Liver (tissue), 9 donors: Measurements from ENCODE around the gene PPM1L. TPM values are rescaled to one million over a fixed set of nuclear protein-coding genes. Genes with fewer than 3 reads are reported as not detected.

Experiments used
- DNase-seq: peaks from one replicate; pipeline ENCODE4 v3.0.0-alpha.2; 2017; ENCODE audit warnings: low spot score
- H3K27ac ChIP-seq, 2 donors: one replicate each; pipeline ENCODE4 v1.7.0; 2013; ENCODE audit warnings: inconsistent platforms in 2 of 2, low read length in 2 of 2, control low read depth in 1 of 2, low read depth in 1 of 2, mild to moderate bottlenecking in 1 of 2
- H3K27me3 ChIP-seq, 4 donors: one replicate each; pipeline versions ENCODE4 v1.6.1 to v1.7.0; 2013; ENCODE audit warnings: low read length in 3 of 4, inconsistent platforms in 1 of 4, mild to moderate bottlenecking in 1 of 4, moderate library complexity in 1 of 4; ENCODE audit not compliant: control insufficient read depth in 4 of 4, insufficient read depth in 4 of 4
- H3K36me3 ChIP-seq, 4 donors: one replicate each; pipeline versions ENCODE4 v1.6.1 to v1.7.0; 2013; ENCODE audit warnings: low read length in 3 of 4, mild to moderate bottlenecking in 3 of 4, low read depth in 1 of 4, moderate library complexity in 1 of 4; ENCODE audit not compliant: control insufficient read depth in 4 of 4, insufficient read depth in 3 of 4
- H3K4me1 ChIP-seq, 4 donors: one replicate each; pipeline versions ENCODE4 v1.6.1 to v1.7.0; 2013; ENCODE audit warnings: low read length in 3 of 4, mild to moderate bottlenecking in 3 of 4, moderate library complexity in 1 of 4; ENCODE audit not compliant: control insufficient read depth in 4 of 4, insufficient read depth in 4 of 4
- H3K4me3 ChIP-seq, 3 donors: one replicate each; pipeline versions ENCODE4 v1.6.1 to v1.7.0; 2013; ENCODE audit warnings: low read length in 3 of 3, control low read depth in 1 of 3, low read depth in 1 of 3, mild to moderate bottlenecking in 1 of 3
- H3K9ac ChIP-seq, 2 donors: one replicate each; pipeline ENCODE4 v1.7.0; 2013; ENCODE audit warnings: low read length in 2 of 2, mild to moderate bottlenecking in 2 of 2, moderate library complexity in 2 of 2, control low read depth in 1 of 2, low read depth in 1 of 2
- H3K9me3 ChIP-seq, 4 donors: one replicate each; pipeline versions ENCODE4 v1.6.1 to v1.7.0; 2013; ENCODE audit warnings: low read length in 3 of 4; ENCODE audit not compliant: control insufficient read depth in 4 of 4
- ATF3 ChIP-seq: IDR thresholded peaks from 2 replicates; pipeline ENCODE4 v1.6.1; 2016; ENCODE audit warnings: antibody characterized with exemption
- CTCF ChIP-seq: fragments of 150-350 bp; IDR thresholded peaks from 2 replicates; pipeline ENCODE4 v1.5.1; 2017; ENCODE audit warnings: improper control_type of control experiment, low read depth, low read length; ENCODE audit not compliant: missing input control
- EGR1 ChIP-seq, 2 donors: IDR thresholded peaks; 2 replicates each; pipeline ENCODE4 v1.6.1; 2016 to 2018; ENCODE audit warnings: antibody characterized with exemption in 2 of 2, low read depth in 2 of 2
- FOXA1 ChIP-seq: IDR thresholded peaks from 2 replicates; pipeline ENCODE4 v1.6.1; 2016; ENCODE audit warnings: antibody characterized with exemption
- FOXA2 ChIP-seq: IDR thresholded peaks from 2 replicates; pipeline ENCODE4 v1.6.1; 2016; ENCODE audit warnings: antibody characterized with exemption
- GABPA ChIP-seq, 2 donors: IDR thresholded peaks in 1 of 2; conservative IDR thresholded peaks in 1 of 2; 2 replicates each; pipeline ENCODE4 v1.6.1; 2016; ENCODE audit warnings: antibody characterized with exemption in 2 of 2, mild to moderate bottlenecking in 1 of 2, moderate library complexity in 1 of 2
- HNF4A ChIP-seq, 2 donors: conservative IDR thresholded peaks; 2 replicates each; pipeline ENCODE4 v1.6.1; 2016; ENCODE audit warnings: antibody characterized with exemption in 2 of 2, mild to moderate bottlenecking in 2 of 2
- HNF4G ChIP-seq: IDR thresholded peaks from 2 replicates; pipeline ENCODE4 v1.6.1; 2016; ENCODE audit warnings: antibody characterized with exemption
- JUND ChIP-seq, 2 donors: IDR thresholded peaks; 2 replicates each; pipeline ENCODE4 v1.6.1; 2016; ENCODE audit warnings: antibody characterized with exemption in 2 of 2
- NR2F2 ChIP-seq: IDR thresholded peaks from 2 replicates; pipeline ENCODE4 v1.6.1; 2016; ENCODE audit warnings: antibody characterized with exemption
- RAD21 ChIP-seq, 2 donors: IDR thresholded peaks; 2 replicates each; pipeline ENCODE4 v1.6.1; 2016; ENCODE audit warnings: antibody characterized with exemption in 2 of 2, mild to moderate bottlenecking in 2 of 2
- RXRA ChIP-seq, 2 donors: IDR thresholded peaks; 2 replicates each; pipeline ENCODE4 v1.6.1; 2017 to 2018; ENCODE audit warnings: antibody characterized with exemption in 2 of 2, mild to moderate bottlenecking in 1 of 2
- SP1 ChIP-seq: IDR thresholded peaks from 2 replicates; pipeline ENCODE4 v1.6.1; 2018; ENCODE audit warnings: antibody characterized with exemption, mild to moderate bottlenecking
- TAF1 ChIP-seq: conservative IDR thresholded peaks from 2 replicates; pipeline ENCODE4 v1.6.1; 2016; ENCODE audit warnings: antibody characterized with exemption, mild to moderate bottlenecking
- YY1 ChIP-seq: IDR thresholded peaks from 2 replicates; pipeline ENCODE4 v1.6.1; 2016; ENCODE audit warnings: antibody characterized with exemption, mild to moderate bottlenecking
- ZBTB33 ChIP-seq: IDR thresholded peaks from 2 replicates; pipeline ENCODE4 v1.6.1; 2016; ENCODE audit warnings: antibody characterized with exemption
- WGBS: extraction: QIAGEN DNeasy Blood & Tissue Kit; methylation state at CpG from one replicate; pipeline ENCODE4 v1.1.7; 2013; 5-methylcytosine and 5-hydroxymethylcytosine counted together
- polyA plus RNA-seq, 2 donors: library from polyadenylated mRNA; stranded (reverse) in 1 of 2; unstranded in 1 of 2; fragments of 200-250 nt in 1 of 2; fragments of >200 nt in 1 of 2; fragmentation: Nextera tagmentation in 1 of 2; extraction: Ambion mirVana in 1 of 2; gene quantifications; one replicate each; pipeline versions ENCODE4 v1.2.1 to v1.2.3, GENCODE V29; 2013 to 2015
- total RNA-seq, 2 donors: library from RNA; depleted of rRNA; stranded (reverse); fragments of >200 nt; gene quantifications; one replicate each; pipeline ENCODE4 v1.2.3, GENCODE V29; 2014
- TF ChIP-seq, protein P1 (sequence below): IDR thresholded peaks from 2 replicates; pipeline ENCODE4 v1.6.1; 2016; ENCODE audit warnings: antibody characterized with exemption, mild to moderate bottlenecking
- TF ChIP-seq, protein P2 (sequence below): IDR thresholded peaks from 2 replicates; pipeline ENCODE4 v1.6.1; 2016; ENCODE audit warnings: antibody characterized with exemption
- donor health status: healthy.
- donor health status: healthy.
- donor health status: healthy.
- donor health status: healthy.
- donor health status: healthy.

Gene PPM1L
- total and polyA plus RNA-seq, 4 donors, result 1.6 to 8.5 (median 4.8) TPM

GRCh38 chr3:160992712-160993111, 236.7 kb downstream of the PPM1L start:
- no peak for DNase-seq
- Histone ChIP-seq H3K36me3 (no peaks in the 10 kb centered on the region), H3K4me3 (no peak overlapping the region), H3K27me3 (no peaks in the 10 kb centered on the region), H3K9ac (no peak overlapping the region), H3K4me1 (peaks cover 0 to 2% (median 0%) of the 10 kb centered on the region in 4 donors), H3K27ac (no peak overlapping the region), H3K9me3 (no peaks in the 10 kb centered on the region)
- WGBS, result 94% methylated on average over 3 of the region's 3 CpGs
- TF ChIP-seq NR2F2 (no peak), JUND (IDR thresholded peaks at IDR 0.05) (no peak), FOXA1 (no peak), RAD21 (IDR thresholded peaks at IDR 0.05) (no peak), FOXA2 (no peak), RXRA (IDR thresholded peaks at IDR 0.05) (no peak), ZBTB33 (no peak), EGR1 (IDR thresholded peaks at IDR 0.05; ENCODE audit: low read depth in 2 of 2) (no peak), HNF4A (conservative IDR thresholded peaks at IDR 0.05) (no peak), TAF1 (no peak), YY1 (no peak), HNF4G (no peak), ATF3 (no peak), GABPA (IDR thresholded peaks at IDR 0.05 in 1 of 2, conservative IDR thresholded peaks at IDR 0.05 in 1 of 2) (no peak), CTCF (no peak), SP1 (no peak)
- TF ChIP-seq, protein P1, sequence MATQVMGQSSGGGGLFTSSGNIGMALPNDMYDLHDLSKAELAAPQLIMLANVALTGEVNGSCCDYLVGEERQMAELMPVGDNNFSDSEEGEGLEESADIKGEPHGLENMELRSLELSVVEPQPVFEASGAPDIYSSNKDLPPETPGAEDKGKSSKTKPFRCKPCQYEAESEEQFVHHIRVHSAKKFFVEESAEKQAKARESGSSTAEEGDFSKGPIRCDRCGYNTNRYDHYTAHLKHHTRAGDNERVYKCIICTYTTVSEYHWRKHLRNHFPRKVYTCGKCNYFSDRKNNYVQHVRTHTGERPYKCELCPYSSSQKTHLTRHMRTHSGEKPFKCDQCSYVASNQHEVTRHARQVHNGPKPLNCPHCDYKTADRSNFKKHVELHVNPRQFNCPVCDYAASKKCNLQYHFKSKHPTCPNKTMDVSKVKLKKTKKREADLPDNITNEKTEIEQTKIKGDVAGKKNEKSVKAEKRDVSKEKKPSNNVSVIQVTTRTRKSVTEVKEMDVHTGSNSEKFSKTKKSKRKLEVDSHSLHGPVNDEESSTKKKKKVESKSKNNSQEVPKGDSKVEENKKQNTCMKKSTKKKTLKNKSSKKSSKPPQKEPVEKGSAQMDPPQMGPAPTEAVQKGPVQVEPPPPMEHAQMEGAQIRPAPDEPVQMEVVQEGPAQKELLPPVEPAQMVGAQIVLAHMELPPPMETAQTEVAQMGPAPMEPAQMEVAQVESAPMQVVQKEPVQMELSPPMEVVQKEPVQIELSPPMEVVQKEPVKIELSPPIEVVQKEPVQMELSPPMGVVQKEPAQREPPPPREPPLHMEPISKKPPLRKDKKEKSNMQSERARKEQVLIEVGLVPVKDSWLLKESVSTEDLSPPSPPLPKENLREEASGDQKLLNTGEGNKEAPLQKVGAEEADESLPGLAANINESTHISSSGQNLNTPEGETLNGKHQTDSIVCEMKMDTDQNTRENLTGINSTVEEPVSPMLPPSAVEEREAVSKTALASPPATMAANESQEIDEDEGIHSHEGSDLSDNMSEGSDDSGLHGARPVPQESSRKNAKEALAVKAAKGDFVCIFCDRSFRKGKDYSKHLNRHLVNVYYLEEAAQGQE, result no peak
- TF ChIP-seq, protein P2, sequence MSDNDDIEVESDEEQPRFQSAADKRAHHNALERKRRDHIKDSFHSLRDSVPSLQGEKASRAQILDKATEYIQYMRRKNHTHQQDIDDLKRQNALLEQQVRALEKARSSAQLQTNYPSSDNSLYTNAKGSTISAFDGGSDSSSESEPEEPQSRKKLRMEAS, result no peak

GRCh38 chr3:160996811-160997210, 240.8 kb downstream of the PPM1L start:
- no peak overlapping the region for H3K9ac ChIP-seq
- no peak overlapping the region for H3K4me3 ChIP-seq
- no peaks in the 10 kb centered on the region for H3K36me3 ChIP-seq
- DNase-seq, result no peak
- H3K9me3 ChIP-seq, result no peaks in the 10 kb centered on the region
- no peak overlapping the region for H3K27ac ChIP-seq
- TF ChIP-seq ATF3 (no peak), HNF4G (no peak), HNF4A (conservative IDR thresholded peaks at IDR 0.05) (no peak), FOXA1 (no peak), ZBTB33 (no peak)
- TF ChIP-seq, protein P1, result no peak
- TF ChIP-seq, protein P2, result no peak
- no peaks in the 10 kb centered on the region for H3K27me3 ChIP-seq
- H3K4me1 ChIP-seq, result no peaks in the 10 kb centered on the region
